Stomach (tissue), 9 donors: ENCODE measurements around the gene MZB1. TPM values are rescaled to one million over a fixed set of nuclear protein-coding genes. Genes with fewer than 3 reads are reported as not detected.

Experiments used
- DNase-seq, 2 donors: peaks; one replicate each; pipeline versions ENCODE4 v3.0.0 to v3.0.0-alpha.2; 2013 to 2019
- H3K27ac ChIP-seq, 5 donors: fragments of 200-600 bp in 4 of 5; sonication (generic) in 4 of 5; one replicate each; pipeline ENCODE4 v1.5.1; 2013 to 2019; ENCODE audit warnings: mild to moderate bottlenecking in 1 of 5, moderate library complexity in 1 of 5
- H3K27me3 ChIP-seq, 3 donors: fragments of 200-600 bp; sonication (generic); one replicate each; pipeline ENCODE4 v1.5.1; 2017 to 2019; ENCODE audit warnings: mixed run types in 1 of 3
- H3K36me3 ChIP-seq, 4 donors: fragments of 200-600 bp; sonication (generic); 1 replicate in 3 of 4; 2 replicates in 1 of 4; pipeline ENCODE4 v1.5.1; 2016 to 2019
- H3K4me1 ChIP-seq, 4 donors: fragments of 200-600 bp; sonication (generic); one replicate each; pipeline ENCODE4 v1.5.1; 2016 to 2019
- H3K4me3 ChIP-seq, 4 donors: fragments of 200-600 bp; sonication (generic) in 3 of 4; one replicate each; pipeline ENCODE4 v1.5.1; 2016 to 2019; ENCODE audit warnings: mild to moderate bottlenecking in 1 of 4
- H3K9me3 ChIP-seq, 4 donors: fragments of 200-600 bp; sonication (generic); one replicate each; pipeline ENCODE4 v1.5.1; 2016 to 2019
- EP300 ChIP-seq: sonication (generic); formaldehyde crosslinking; IDR thresholded peaks from one replicate; pipeline ENCODE4 v1.6.1; 2017; ENCODE audit warnings: antibody characterized with exemption
- POLR2A ChIP-seq, 4 donors: fragments of 450-650 bp; IDR thresholded peaks; one replicate each; pipeline ENCODE4 v1.6.1; 2016; ENCODE audit warnings: antibody characterized with exemption in 4 of 4, control low read depth in 2 of 4, mild to moderate bottlenecking in 1 of 4, moderate library complexity in 1 of 4
- POLR2AphosphoS5 ChIP-seq, 3 donors: sonication (generic); formaldehyde crosslinking; IDR thresholded peaks; one replicate each; pipeline ENCODE4 v1.6.1; 2016; ENCODE audit warnings: antibody characterized with exemption in 3 of 3
- WGBS, 5 donors: extraction: QIAGEN DNeasy Blood & Tissue Kit in 3 of 5; methylation state at CpG; one replicate each; pipeline versions ENCODE4 v1.1.5 to v1.1.7; 2013 to 2018; 5-methylcytosine and 5-hydroxymethylcytosine counted together
- intact Hi-C: fragments of 100-400 bp; cut with DNase I; formaldehyde crosslinking; loops from one replicate; pipeline ENCODE4 v1.15.1; 2023; ENCODE audit warnings: low total_unique reads
- polyA plus RNA-seq, 3 donors: library from polyadenylated mRNA; stranded (reverse); fragments of 200-250 nt; gene quantifications; one replicate each; pipeline ENCODE4 v1.2.3, GENCODE V29; 2013
- total RNA-seq, 5 donors: library from RNA; depleted of rRNA; stranded (reverse); fragments of >200 nt; gene quantifications; one replicate each; pipeline versions ENCODE4 v1.1.0 to v1.2.3, GENCODE V29; 2014 to 2016
- TF ChIP-seq, protein P1 (sequence below), 7 experiments: fragments of 450-650 bp in 4 of 7; fragments of 200-600 bp in 3 of 7; sonication (generic) in 3 of 7; IDR thresholded peaks; one replicate each; pipeline ENCODE4 v1.5.1; 2016 to 2019; ENCODE audit warnings: antibody characterized with exemption in 7 of 7, control low read depth in 2 of 7, mild to moderate bottlenecking in 1 of 7
- donor health status: healthy with polysubstance abuse.
- donor health status: Bipolar disorder and iron deficiency.
- donor health status: healthy.

MZB1 gene
- total and polyA plus RNA-seq, 8 donors: 1.1 to 15.8 (median 7.6) TPM; not detected in 1

DNA sequence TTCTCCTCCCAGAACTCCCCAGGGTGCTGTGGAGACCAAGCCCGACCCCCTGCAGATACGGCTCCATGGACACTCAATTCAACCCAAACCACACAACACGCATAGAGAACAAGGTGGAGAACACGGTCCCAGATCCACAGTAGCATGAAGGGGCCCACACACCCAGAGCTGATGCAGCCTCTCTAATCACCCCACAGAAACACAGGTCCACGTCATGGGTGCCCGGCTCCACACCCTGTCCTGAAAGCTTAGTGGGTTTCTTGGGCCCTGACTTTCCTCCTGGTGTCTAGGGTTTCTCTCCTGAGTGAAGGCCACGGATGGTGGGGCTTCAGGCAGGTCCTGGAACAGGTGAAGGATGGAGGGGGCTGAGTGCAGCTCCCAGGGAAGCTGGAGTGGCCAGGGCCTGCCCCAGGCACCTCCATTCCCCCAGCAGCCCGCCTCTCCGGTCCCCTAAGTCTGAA, 5.1 kb downstream of the MZB1 start:
- 40 to 69% (median 60%) methylated on average over 9 of the region's 9 CpGs for WGBS, 5 donors
- intact Hi-C loops: no loop called here
- DNase-seq: no peak
- TF ChIP-seq POLR2A (IDR thresholded peaks at IDR 0.05): no peak
- TF ChIP-seq POLR2AphosphoS5 (IDR thresholded peaks at IDR 0.05): no peak
- TF ChIP-seq, protein P1, sequence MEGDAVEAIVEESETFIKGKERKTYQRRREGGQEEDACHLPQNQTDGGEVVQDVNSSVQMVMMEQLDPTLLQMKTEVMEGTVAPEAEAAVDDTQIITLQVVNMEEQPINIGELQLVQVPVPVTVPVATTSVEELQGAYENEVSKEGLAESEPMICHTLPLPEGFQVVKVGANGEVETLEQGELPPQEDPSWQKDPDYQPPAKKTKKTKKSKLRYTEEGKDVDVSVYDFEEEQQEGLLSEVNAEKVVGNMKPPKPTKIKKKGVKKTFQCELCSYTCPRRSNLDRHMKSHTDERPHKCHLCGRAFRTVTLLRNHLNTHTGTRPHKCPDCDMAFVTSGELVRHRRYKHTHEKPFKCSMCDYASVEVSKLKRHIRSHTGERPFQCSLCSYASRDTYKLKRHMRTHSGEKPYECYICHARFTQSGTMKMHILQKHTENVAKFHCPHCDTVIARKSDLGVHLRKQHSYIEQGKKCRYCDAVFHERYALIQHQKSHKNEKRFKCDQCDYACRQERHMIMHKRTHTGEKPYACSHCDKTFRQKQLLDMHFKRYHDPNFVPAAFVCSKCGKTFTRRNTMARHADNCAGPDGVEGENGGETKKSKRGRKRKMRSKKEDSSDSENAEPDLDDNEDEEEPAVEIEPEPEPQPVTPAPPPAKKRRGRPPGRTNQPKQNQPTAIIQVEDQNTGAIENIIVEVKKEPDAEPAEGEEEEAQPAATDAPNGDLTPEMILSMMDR (IDR thresholded peaks at IDR 0.05): no peak
- TF ChIP-seq EP300: no peak
- Histone ChIP-seq H3K27me3 (no peaks in the 10 kb centered on the region), H3K9me3 (no peaks in the 10 kb centered on the region), H3K4me1 (peaks cover 31 to 54% (median 45%) of the 10 kb centered on the region in 4 donors), H3K36me3 (no peaks in the 10 kb centered on the region), H3K27ac (peak overlapping the region; percentile 18 to 87 (median 77)), H3K4me3 (peak overlapping the region; percentile 36 to 47 (median 40))

DNA sequence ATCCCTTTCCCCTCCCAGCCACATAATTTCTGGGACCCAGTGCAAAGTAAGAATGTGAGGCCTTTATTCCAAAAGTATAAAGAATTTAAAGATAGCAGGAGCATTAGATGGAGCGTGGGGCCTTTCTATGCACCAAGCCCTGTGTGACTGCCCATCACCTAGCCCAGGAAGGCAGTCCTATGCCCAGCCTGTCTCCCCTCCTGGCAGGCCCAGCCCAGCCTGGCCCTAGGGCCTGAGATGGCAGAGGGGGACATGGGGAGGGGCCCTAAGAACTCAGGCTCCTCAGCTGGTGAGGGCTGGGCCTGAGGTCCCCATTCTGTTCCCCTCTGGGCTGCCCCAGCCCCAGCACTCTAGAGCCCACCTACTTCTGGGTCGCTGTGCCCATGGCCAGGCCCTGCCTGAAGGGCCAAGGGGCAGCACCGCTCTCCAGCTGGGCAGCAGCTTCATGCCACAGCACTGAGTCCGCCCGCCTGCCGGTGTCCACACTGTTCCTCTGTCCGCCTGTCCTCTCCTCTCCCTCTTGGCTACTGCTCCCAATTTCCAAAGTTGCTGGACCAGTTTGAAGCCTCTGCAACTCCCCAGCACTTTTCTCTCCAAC, 5.6 kb downstream of the MZB1 start:
- DNase-seq: no peak
- H3K4me3 ChIP-seq: peak overlapping the region in 1 of 4 donors; percentile 47
- 48 to 80% (median 63%) methylated on average over 6 to 7 of the region's 7 CpGs for WGBS, 5 donors
- intact Hi-C loops: no loop called here
- no peaks in the 10 kb centered on the region for H3K36me3 ChIP-seq
- no peaks in the 10 kb centered on the region for H3K9me3 ChIP-seq
- H3K4me1 ChIP-seq: peaks cover 31 to 54% (median 41%) of the 10 kb centered on the region in 4 donors
- H3K27ac ChIP-seq: peak overlapping the region in 3 of 5 donors; percentile 77 to 87 (median 83)
- TF ChIP-seq EP300 (no peak), POLR2A (IDR thresholded peaks at IDR 0.05) (no peak), POLR2AphosphoS5 (IDR thresholded peaks at IDR 0.05) (no peak)
- TF ChIP-seq, protein P1 (IDR thresholded peaks at IDR 0.05): no peak
- no peaks in the 10 kb centered on the region for H3K27me3 ChIP-seq

DNA sequence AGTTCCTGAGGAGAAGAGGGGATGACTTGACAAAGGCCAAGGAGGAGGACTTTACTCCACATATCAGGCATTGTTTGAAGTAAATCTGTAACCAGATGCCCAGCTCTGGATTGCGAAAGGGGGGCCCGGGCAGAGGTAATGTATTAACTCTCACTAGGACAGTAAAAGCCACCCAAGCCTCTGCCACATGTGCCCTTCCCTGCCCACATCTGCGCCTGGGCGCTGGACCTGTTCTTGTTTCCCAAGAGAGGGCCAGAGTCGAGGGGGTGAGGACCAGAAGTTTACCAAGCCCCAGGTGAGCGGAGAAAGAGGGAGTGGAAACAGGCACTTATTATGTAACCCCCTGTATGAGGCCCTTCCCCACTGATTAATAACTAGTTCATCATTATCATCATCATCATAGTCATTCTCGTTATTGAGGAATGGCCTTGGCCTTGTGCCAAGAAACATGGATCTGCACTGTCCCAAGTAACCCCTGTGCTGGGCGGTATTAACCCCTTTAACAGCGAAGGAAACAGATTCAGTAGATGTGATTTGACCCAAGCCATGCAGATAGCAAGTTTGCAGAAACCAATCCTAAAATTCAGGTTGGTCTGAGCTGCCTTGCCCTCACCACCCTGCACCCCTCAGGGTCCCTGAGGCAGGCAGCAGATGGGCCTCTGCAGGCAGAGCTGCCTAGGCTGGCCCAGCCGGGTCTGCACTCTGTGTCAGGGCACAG, 6.3 kb downstream of the MZB1 start, which contains the start of gene SLC23A1:
Gene SLC23A1 (minus strand): TSS at position 23 of the 718 bp plus-strand sequence. CDS start 44 bp downstream, outside the sequence.
- DNase-seq: peak in 1 of 2 donors; percentile 61
- Histone ChIP-seq H3K9me3 (no peaks in the 10 kb centered on the region), H3K27me3 (no peaks in the 10 kb centered on the region), H3K4me1 (peaks cover 29 to 54% (median 43%) of the 10 kb centered on the region in 4 donors), H3K4me3 (no peak within 1 kb of the TSS), H3K27ac (peak within 1 kb of the TSS in 3 of 5 donors; percentile 77 to 87 (median 83)), H3K36me3 (no peaks in the 10 kb centered on the region)
- intact Hi-C loops: no loop called here
- TF ChIP-seq EP300 (no peak), POLR2A (IDR thresholded peaks at IDR 0.05) (no peak), POLR2AphosphoS5 (IDR thresholded peaks at IDR 0.05) (no peak)
- TF ChIP-seq, protein P1 (IDR thresholded peaks at IDR 0.05): no peak
- 56 to 67% (median 60%) methylated on average over 10 of the region's 10 CpGs for WGBS, 5 donors

DNA sequence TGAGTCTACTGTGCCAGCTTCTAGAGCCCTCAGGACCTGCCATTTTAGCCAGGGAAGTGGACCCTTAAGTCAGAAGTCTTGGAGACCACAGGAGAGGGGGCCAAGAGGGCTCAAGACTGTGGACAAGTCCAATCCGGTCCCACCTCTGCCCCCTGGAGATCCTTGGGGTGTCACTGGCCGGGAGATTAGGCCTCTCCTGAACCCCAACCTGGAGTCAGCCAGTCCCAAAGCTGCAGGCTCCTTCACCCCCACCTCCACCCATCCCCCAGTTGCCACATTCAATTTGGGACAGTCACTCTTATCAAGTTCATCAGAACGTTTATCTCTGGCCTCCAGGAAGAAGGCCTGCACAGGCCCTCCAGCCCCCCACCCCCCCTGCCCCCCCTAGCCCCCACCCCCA, 6.9 kb downstream of the MZB1 start:
- no peaks in the 10 kb centered on the region for H3K27me3 ChIP-seq
- no peak overlapping the region for H3K4me3 ChIP-seq
- no peaks in the 10 kb centered on the region for H3K9me3 ChIP-seq
- peaks cover 23 to 54% (median 40%) of the 10 kb centered on the region in 4 donors for H3K4me1 ChIP-seq
- TF ChIP-seq POLR2A (IDR thresholded peaks at IDR 0.05) (no peak), POLR2AphosphoS5 (IDR thresholded peaks at IDR 0.05) (no peak), EP300 (no peak)
- TF ChIP-seq, protein P1 (IDR thresholded peaks at IDR 0.05): no peak
- WGBS, 5 donors: 45 to 61% (median 52%) methylated on average over 3 of the region's 3 CpGs
- no peak for DNase-seq
- no peak overlapping the region for H3K27ac ChIP-seq
- peaks cover 0 to 4% (median 2%) of the 10 kb centered on the region in 4 donors for H3K36me3 ChIP-seq
- intact Hi-C loops: no loop called here
